Measurements from ENCODE around the gene PRKACB. TPM values are rescaled to one million over a fixed set of nuclear protein-coding genes. Genes with fewer than 3 reads are reported as not detected.
"Not testable (repeated sequence)": the region's sequence is repeated elsewhere in the genome, so short reads cannot be mapped to it uniquely, and the experiment has no call there.

The PRKACB gene
- total RNA-seq (10 to 100 TPM; 49.6 to 53.5 (median 51.3) TPM), polyA plus RNA-seq (21.0 TPM)
- long read RNA-seq, donor 1, full-length matches to known transcripts: 60 of 72 reads
- long read RNA-seq, donor 1, partial matches to known transcripts: 4 of 72 reads
- long read RNA-seq, donor 1, other reads (novel, unspliced or antisense): 8 of 72 reads
- long read RNA-seq, donor 2, full-length matches to known transcripts: 28 of 30 reads
- long read RNA-seq, donor 2, partial matches to known transcripts: 0 of 30 reads
- long read RNA-seq, donor 2, other reads (novel, unspliced or antisense): 2 of 30 reads
- long read RNA-seq, donor 3, full-length matches to known transcripts: 110 of 139 reads
- long read RNA-seq, donor 3, partial matches to known transcripts: 3 of 139 reads
- long read RNA-seq, donor 3, other reads (novel, unspliced or antisense): 26 of 139 reads
- long read RNA-seq, donor 4, full-length matches to known transcripts: 34 of 40 reads
- long read RNA-seq, donor 4, partial matches to known transcripts: 3 of 40 reads
- long read RNA-seq, donor 4, other reads (novel, unspliced or antisense): 3 of 40 reads

DNA sequence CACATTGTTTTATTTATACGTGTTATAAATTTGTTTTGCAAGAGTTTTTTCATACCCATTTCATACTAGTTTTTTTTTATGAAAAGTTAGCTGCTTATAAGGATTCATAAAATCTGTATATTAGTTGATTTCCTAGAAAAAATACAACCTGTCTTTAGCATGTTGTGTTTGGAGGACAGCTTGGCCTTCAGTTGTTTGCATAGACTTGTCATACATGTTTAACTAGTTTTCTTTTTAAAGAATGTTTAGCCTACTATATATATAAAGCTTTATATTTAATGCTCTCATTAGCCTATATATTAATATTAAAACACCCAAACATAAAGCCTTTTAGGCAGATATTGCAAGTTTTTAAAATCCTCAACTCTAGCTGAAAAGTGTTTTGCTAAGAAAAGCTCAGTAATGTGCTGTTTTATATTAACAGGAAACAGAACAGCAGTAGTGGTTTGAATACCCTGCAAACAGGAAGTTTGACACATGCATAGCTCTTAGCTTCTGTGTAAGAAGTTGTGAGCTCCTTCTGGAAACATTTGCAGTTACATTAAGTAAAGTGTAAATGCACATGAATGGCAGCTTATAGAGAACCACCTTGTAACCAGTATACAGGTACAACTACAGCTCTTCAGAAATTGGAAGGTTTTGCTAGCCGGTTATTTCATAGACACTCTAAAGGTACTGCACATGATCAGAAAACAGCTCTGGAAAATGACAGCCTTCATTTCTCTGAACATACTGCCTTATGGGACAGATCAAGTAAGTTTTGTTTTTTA, at the start of gene PRKACB:
Gene PRKACB (plus strand): TSS at position 476 of the 770 bp plus-strand sequence. CDS start 91 bp downstream, at position 567.
- H3K4me1 ChIP-seq (ENCODE audit: control insufficient read depth, insufficient read depth, low read length): no peaks in the 10 kb centered on the region
- no peak within 1 kb of the TSS for H3K27ac ChIP-seq (ENCODE audit: low read length)
- peak; percentile 47 for ATAC-seq
- WGBS: 64% methylated on average over 2 of the region's 2 CpGs
- H3K27me3 ChIP-seq (ENCODE audit: control insufficient read depth, insufficient read depth): no peaks in the 10 kb centered on the region
- no peak within 1 kb of the TSS for H3K4me3 ChIP-seq (ENCODE audit: low read length)
- DNase-seq: no peak
- H3K9me3 ChIP-seq (ENCODE audit: control insufficient read depth, low read length): no peaks in the 10 kb centered on the region
- intact Hi-C loops (cut with DNase I): loop anchor here (5.0 to 10.0 kb wide), 3 partner anchors 288 to 791 kb away; no protein-coding TSS in a partner anchor

DNA sequence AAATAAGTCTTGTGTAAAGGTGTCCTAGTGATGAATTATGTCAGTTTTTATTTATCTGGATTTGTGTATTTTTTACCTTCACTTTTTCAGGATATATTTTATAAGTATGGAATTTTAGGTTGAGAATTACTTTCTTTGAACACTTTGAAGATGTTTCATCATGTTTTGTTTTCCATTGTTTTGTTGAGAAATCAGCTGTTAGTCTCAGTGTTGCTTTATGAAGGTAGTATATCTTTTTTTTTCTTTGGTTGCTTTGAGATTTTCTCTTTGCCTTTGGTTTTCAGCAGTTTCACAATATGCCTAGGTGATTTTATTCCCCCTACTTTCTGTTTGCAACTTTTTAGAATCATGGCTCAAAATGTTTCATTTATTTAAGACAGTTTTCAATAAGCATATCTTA, 48.8 kb upstream of the PRKACB start:
- intact Hi-C loops (cut with DNase I): no loop called here
- H3K27ac ChIP-seq (ENCODE audit: low read length): no peak overlapping the region
- no peak for DNase-seq
- no peak overlapping the region for H3K4me3 ChIP-seq (ENCODE audit: low read length)
- no peak for ATAC-seq
- H3K4me1 ChIP-seq (ENCODE audit: control insufficient read depth, insufficient read depth, low read length): no peaks in the 10 kb centered on the region
- H3K27me3 ChIP-seq (ENCODE audit: control insufficient read depth, insufficient read depth): no peaks in the 10 kb centered on the region
- no peaks in the 10 kb centered on the region for H3K9me3 ChIP-seq (ENCODE audit: control insufficient read depth, low read length)

DNA sequence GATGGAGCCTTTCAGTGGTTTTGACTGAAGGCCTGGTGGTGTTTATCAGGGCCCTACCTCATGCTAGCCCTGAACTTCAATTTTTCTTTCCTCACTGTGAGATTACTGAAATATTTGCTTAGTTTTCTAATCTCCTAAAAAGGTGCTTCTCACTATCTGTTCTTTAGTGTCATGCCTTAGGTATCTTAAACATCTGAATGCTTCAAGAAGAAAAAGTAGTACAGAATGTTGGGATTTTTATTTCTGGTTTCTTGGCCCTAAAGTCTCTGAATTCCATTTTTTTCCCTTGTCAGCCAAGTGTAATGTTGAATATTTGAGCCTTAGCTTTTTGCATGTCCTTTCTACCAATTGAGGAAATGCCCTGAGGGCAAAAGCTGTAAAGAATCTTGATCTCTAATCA, 47.9 kb upstream of the PRKACB start:
- intact Hi-C loops (cut with DNase I): no loop called here
- Histone ChIP-seq H3K27me3 (ENCODE audit: control insufficient read depth, insufficient read depth) (no peaks in the 10 kb centered on the region), H3K27ac (ENCODE audit: low read length) (no peak overlapping the region), H3K9me3 (ENCODE audit: control insufficient read depth, low read length) (no peaks in the 10 kb centered on the region), H3K4me3 (ENCODE audit: low read length) (no peak overlapping the region), H3K4me1 (ENCODE audit: control insufficient read depth, insufficient read depth, low read length) (no peaks in the 10 kb centered on the region)
- DNase-seq (no peak), ATAC-seq (no peak)

DNA sequence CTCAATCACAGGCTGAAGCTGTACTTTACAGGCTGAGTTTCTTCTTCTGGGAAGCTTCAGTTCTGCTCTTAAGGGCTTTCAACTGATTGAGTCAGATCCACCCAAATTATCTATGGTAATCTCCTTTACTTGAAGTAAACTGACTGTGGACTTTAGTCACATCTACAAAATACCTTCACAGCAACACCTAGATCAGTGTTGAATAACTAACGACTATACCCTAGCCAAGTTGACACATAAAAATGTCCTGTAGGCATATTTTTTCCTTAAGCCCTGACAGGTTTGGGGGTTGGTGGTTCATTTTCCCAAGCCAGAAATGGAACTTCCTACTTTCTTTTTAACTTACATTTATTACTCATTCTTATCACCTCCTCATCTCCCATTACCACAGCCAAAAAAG, 42.9 kb upstream of the PRKACB start:
- intact Hi-C loops (cut with DNase I): no loop called here

DNA sequence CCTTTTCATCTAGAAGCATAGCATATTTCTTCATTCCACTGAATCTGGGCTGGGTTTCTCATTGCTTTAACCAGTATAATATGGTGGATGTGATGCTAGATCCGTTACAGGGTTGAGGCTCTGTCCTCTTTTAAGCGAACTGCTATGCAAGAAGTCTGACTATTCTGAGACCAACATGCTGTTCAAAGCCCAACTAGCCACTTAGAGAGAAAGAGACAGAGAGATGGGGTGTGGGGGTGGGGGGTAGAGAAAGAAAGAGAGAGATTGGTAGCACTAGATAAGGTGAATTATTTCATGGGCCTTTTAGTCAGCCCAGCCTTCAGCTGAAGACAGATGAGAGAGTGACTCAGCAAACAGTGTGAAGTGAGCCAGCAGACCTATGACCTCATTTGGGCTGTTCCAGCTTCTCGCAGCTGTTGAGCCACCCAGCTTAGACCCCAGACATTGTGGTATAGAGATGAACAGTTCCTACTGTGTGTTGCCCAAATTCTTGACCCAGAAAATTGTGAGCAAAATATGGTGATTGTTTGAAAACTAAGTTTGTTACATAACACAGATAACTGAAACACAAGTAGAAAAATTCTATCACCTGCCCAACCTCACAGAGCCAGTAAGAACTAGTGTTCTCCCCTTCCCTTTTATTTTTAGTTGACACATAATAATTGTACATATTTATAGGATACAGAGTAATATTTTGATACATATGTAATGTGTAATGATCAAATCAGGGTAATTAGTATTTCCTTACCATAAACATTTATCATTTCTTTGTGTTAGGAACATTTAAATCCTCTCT, 40.7 kb upstream of the PRKACB start:
- Histone ChIP-seq H3K4me1 (ENCODE audit: control insufficient read depth, insufficient read depth, low read length) (no peaks in the 10 kb centered on the region), H3K9me3 (ENCODE audit: control insufficient read depth, low read length) (no peaks in the 10 kb centered on the region), H3K27me3 (ENCODE audit: control insufficient read depth, insufficient read depth) (no peaks in the 10 kb centered on the region), H3K4me3 (ENCODE audit: low read length) (no peak overlapping the region), H3K27ac (ENCODE audit: low read length) (peak overlapping the region; percentile 22)
- intact Hi-C loops (cut with DNase I): no loop called here
- DNase-seq (peak; percentile 48 to 64 (median 57)), ATAC-seq (peak; percentile 97 to 99)
- WGBS: 53% methylated on average over 3 of the region's 3 CpGs

More for the DNA sequence above, 42.9 kb upstream of the PRKACB start:
- Histone ChIP-seq H3K4me1 (ENCODE audit: control insufficient read depth, insufficient read depth, low read length) (no peaks in the 10 kb centered on the region), H3K9me3 (ENCODE audit: control insufficient read depth, low read length) (no peaks in the 10 kb centered on the region), H3K27me3 (ENCODE audit: control insufficient read depth, insufficient read depth) (no peaks in the 10 kb centered on the region), H3K4me3 (ENCODE audit: low read length) (no peak overlapping the region), H3K27ac (ENCODE audit: low read length) (no peak overlapping the region)
- DNase-seq: no peak
- ATAC-seq: no peak
- 90% methylated on average over 1 of the region's 1 CpG for WGBS

DNA sequence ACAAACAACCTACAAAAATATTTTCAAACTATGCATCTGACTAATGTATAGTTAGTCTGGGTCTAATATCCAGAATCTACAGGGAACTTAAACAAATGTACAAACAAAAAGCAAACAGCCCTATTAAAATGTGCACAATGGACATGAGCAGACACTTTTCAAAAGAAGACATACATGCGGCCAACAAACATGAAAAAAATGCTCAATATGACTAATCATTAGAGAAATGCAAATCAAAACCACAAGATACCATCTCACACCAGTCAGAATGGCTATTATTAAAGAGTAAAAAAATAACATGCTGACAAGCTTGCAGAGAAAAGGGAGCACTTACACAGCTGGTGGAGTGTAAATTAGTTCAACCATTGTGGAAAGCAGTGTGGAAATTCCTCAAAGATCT, 36.5 kb upstream of the PRKACB start:
- intact Hi-C loops (cut with DNase I); H3K4me3 ChIP-seq (ENCODE audit: low read length); ATAC-seq; H3K27me3 ChIP-seq (ENCODE audit: control insufficient read depth, insufficient read depth); H3K27ac ChIP-seq (ENCODE audit: low read length); DNase-seq; H3K4me1 ChIP-seq (ENCODE audit: control insufficient read depth, insufficient read depth, low read length); H3K9me3 ChIP-seq (ENCODE audit: control insufficient read depth, low read length): not testable (repeated sequence)
- 93% methylated on average over 1 of the region's 1 CpG for WGBS

DNA sequence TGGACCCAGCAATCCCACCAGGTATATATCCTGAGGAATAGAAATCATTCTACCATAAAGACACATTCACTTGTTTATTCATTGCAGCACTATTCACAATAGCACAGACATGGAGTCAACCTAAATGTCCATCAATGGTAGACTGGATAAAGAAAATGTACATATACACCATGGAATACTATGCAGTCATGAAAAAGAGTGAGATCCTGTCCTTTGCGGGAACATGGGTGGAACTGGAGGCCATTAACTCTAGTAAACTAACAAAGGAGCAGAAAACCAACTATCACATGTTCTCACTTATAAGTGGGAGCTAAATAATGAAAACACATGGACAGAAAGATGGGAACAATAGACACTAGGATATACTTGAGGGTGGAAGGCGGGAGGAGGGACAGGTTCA, 36.1 kb upstream of the PRKACB start:
- H3K4me3 ChIP-seq (ENCODE audit: low read length): no peak overlapping the region
- ATAC-seq (no peak), DNase-seq (no peak)
- no peak overlapping the region for H3K27ac ChIP-seq (ENCODE audit: low read length)
- H3K9me3 ChIP-seq (ENCODE audit: control insufficient read depth, low read length): no peaks in the 10 kb centered on the region
- 98% methylated on average over 2 of the region's 2 CpGs for WGBS
- H3K27me3 ChIP-seq (ENCODE audit: control insufficient read depth, insufficient read depth): no peaks in the 10 kb centered on the region
- H3K4me1 ChIP-seq (ENCODE audit: control insufficient read depth, insufficient read depth, low read length): no peaks in the 10 kb centered on the region
- intact Hi-C loops (cut with DNase I): no loop called here

DNA sequence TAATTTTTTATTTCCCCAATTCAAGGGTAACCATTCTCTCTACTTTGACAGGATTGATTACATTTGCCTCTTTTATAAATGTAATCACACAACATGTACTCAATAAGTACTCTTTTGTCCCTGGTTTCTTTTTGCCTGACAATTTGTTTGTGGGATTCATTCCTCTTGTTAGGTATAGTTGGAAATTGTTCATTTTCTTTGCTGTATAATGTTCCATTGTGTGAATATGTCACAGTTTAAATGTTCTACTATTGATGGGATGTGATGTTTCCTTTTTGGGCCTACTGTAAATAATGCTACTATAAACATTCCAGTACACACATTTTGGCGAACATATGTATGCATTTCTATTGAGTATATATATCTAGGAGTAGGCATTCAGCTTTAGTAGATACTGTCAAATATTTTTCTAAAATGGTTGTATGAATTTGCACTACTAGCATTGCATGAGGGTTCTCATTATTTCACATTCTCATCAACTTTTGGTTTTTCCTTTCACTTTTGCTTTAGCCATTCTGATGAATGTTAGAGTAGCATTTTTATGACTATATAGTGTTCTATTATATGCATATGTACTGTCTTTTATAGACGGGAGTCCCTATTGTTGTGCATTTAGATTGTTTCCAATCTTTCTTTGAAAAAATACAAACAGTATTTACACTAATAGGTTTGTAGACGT, 35.0 kb upstream of the PRKACB start:
- H3K27me3 ChIP-seq (ENCODE audit: control insufficient read depth, insufficient read depth): no peaks in the 10 kb centered on the region
- no peaks in the 10 kb centered on the region for H3K4me1 ChIP-seq (ENCODE audit: control insufficient read depth, insufficient read depth, low read length)
- intact Hi-C loops (cut with DNase I): no loop called here
- no peak for ATAC-seq
- DNase-seq: no peak
- no peak overlapping the region for H3K27ac ChIP-seq (ENCODE audit: low read length)
- H3K4me3 ChIP-seq (ENCODE audit: low read length): no peak overlapping the region
- H3K9me3 ChIP-seq (ENCODE audit: control insufficient read depth, low read length): no peaks in the 10 kb centered on the region
- WGBS: 94% methylated on average over 3 of the region's 3 CpGs

DNA sequence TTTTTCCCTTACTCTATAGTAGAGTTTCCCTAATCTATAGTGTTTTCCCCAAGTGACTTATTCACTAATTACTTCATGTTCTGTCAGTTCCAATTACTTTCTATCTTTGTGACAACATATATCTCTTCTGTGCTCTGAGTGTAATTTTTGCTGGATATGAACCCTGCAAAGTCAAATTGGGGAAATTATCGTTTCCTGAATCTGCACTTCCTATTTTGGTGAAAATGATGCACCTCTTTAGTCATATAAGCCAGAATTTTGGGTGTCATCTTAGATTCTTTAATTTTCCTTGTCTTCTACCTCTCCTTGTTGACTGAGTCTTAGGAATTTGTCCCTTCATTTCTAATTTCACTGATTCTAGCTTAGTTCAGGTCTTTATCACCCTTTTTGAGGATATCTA, 33.4 kb upstream of the PRKACB start:
- WGBS: 69% methylated on average over 1 of the region's 1 CpG
- intact Hi-C loops (cut with DNase I): no loop called here

DNA sequence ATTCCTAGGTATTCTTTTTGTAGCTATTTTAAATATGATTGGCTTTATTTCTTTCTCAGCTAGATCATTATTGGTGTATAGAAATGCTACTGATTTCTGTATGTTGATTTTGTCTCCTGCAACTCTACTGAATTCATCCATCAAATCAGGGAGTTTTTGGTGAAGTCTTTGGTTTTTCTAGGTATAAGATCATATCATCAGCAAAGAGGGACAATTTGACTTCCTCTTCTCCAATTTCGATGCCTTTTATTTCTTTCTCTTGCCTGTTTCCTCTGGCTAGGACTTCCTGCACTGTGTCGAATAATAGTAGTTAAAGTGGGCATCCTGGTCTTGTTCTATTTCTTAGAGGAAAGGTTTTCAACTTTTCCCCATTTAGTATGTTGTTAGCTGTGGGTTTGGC, 27.5 kb upstream of the PRKACB start:
- Histone ChIP-seq H3K4me3 (ENCODE audit: low read length) (no peak overlapping the region), H3K27me3 (ENCODE audit: control insufficient read depth, insufficient read depth) (no peaks in the 10 kb centered on the region), H3K27ac (ENCODE audit: low read length) (no peak overlapping the region), H3K4me1 (ENCODE audit: control insufficient read depth, insufficient read depth, low read length) (no peaks in the 10 kb centered on the region), H3K9me3 (ENCODE audit: control insufficient read depth, low read length) (no peaks in the 10 kb centered on the region)
- DNase-seq (no peak), ATAC-seq (no peak)
- intact Hi-C loops (cut with DNase I): no loop called here
- 69% methylated on average over 2 of the region's 2 CpGs for WGBS

More for the DNA sequence above, 33.4 kb upstream of the PRKACB start:
- ATAC-seq (no peak), DNase-seq (no peak)
- Histone ChIP-seq H3K27ac (ENCODE audit: low read length) (no peak overlapping the region), H3K9me3 (ENCODE audit: control insufficient read depth, low read length) (no peaks in the 10 kb centered on the region), H3K27me3 (ENCODE audit: control insufficient read depth, insufficient read depth) (no peaks in the 10 kb centered on the region), H3K4me1 (ENCODE audit: control insufficient read depth, insufficient read depth, low read length) (no peaks in the 10 kb centered on the region), H3K4me3 (ENCODE audit: low read length) (no peak overlapping the region)

Measured in right cardiac atrium (tissue), 5 donors.